Measurements from ENCODE around the gene LTO1.

The LTO1 gene

GRCh38 chr11:69656536-69657455, 18.4 kb downstream of the LTO1 start:
- DNase-seq, result no peak

- no peak for DNase-seq
These were observed 19.4 kb downstream of the LTO1 start for GRCh38 chr11:69655479-69656428.

GRCh38 chr11:69654660-69655478, 20.3 kb downstream of the LTO1 start:
- no peak for DNase-seq

- no peak for DNase-seq
These were observed 21.0 kb downstream of the LTO1 start for GRCh38 chr11:69654001-69654659.

GRCh38 chr11:69653406-69653960, 21.7 kb downstream of the LTO1 start:
- no peak for DNase-seq

- no peak for DNase-seq
These were observed 22.2 kb downstream of the LTO1 start for GRCh38 chr11:69652999-69653398.

GRCh38 chr11:69651834-69652620, 23.1 kb downstream of the LTO1 start:
- DNase-seq, result no peak

GRCh38 chr11:69650832-69651344, 24.3 kb downstream of the LTO1 start:
- no peak for DNase-seq

- no peak for DNase-seq
These were observed 24.9 kb downstream of the LTO1 start for GRCh38 chr11:69650081-69650831.

GRCh38 chr11:69649576-69649900, 25.6 kb downstream of the LTO1 start:
- DNase-seq, result no peak

- DNase-seq, result no peak
These were observed 26.2 kb downstream of the LTO1 start for GRCh38 chr11:69648679-69649575.

- no peak for DNase-seq
These were observed 27.2 kb downstream of the LTO1 start for GRCh38 chr11:69647761-69648497.

GRCh38 chr11:69647390-69647748, 27.8 kb downstream of the LTO1 start:
- DNase-seq, result no peak

GRCh38 chr11:69646493-69647389, 28.4 kb downstream of the LTO1 start:
- no peak for DNase-seq

- no peak for DNase-seq
These were observed 29.2 kb downstream of the LTO1 start for GRCh38 chr11:69645801-69646492.

GRCh38 chr11:69644962-69645675, 30.0 kb downstream of the LTO1 start:
- DNase-seq, result no peak

Data from cerebellar nuclear complex (tissue), 1 donor.